ENCODE measurements around the gene HOMEZ. TPM values are rescaled to one million over a fixed set of nuclear protein-coding genes. Genes with fewer than 3 reads are reported as not detected.

HOMEZ gene
- total RNA-seq, 1 experiment from 2014 or later = 6.2 TPM

GRCh38 chr14:23319746-23320583 lies 34.0 kb upstream of the HOMEZ start:
- Mint-ChIP-seq H3K36me3 (ENCODE audit: insufficient read depth in 1 of 3, low read depth in 3 of 3) (peaks cover 33 to 37% (median 35%) of the 10 kb centered on the region in 3 experiments), H3K9me3 (no peaks in the 10 kb centered on the region; a peak in 1 of 5 replicates), H3K27ac (peak overlapping the region; percentile 97 to 99 (median 99)), H3K4me3 (peak overlapping the region; percentile 84 to 95), H3K4me1 (peaks cover 22 to 28% of the 10 kb centered on the region in 2 experiments), H3K27me3 (ENCODE audit: low read depth) (no peaks in the 10 kb centered on the region)
- no peak overlapping the region for H2BK120ac ChIP-seq (ENCODE audit: low read depth, low read length, poor library complexity, severe bottlenecking)
- H2BK5ac ChIP-seq (ENCODE audit: insufficient read length, low read length) = peak overlapping the region; percentile 13
- TF ChIP-seq CTCF (conservative IDR thresholded peaks at IDR 0.05) = no peak
- peak overlapping the region; percentile 92 for H4K5ac ChIP-seq (ENCODE audit: insufficient read length, low read depth, low read length)
- H3K79me1 ChIP-seq (ENCODE audit: insufficient read depth, low read depth, low read length, poor library complexity, severe bottlenecking) = peaks cover 4% of the 10 kb centered on the region
- H4K20me1 ChIP-seq (ENCODE audit: control insufficient read depth, insufficient read depth, insufficient read length) = no peaks in the 10 kb centered on the region
- H3K18ac ChIP-seq (ENCODE audit: insufficient read length, low read depth, low read length) = peak overlapping the region; percentile 83
- peak overlapping the region; percentile 78 for H3K9ac ChIP-seq (ENCODE audit: extremely low read depth, insufficient read length, low read length)
- H2AK5ac ChIP-seq (ENCODE audit: insufficient read length, low read length) = no peak overlapping the region
- DNase-seq = no peak
- no peak overlapping the region for H2AFZ ChIP-seq (ENCODE audit: low read length)
- H2BK12ac ChIP-seq (ENCODE audit: insufficient read length, low read depth, low read length) = no peak overlapping the region
- no peak overlapping the region for H3K4ac ChIP-seq (ENCODE audit: low read depth, low read length)
- peak overlapping the region; percentile 14 for H4K91ac ChIP-seq (ENCODE audit: insufficient read length, low read depth, low read length)
- H3K23ac ChIP-seq (ENCODE audit: insufficient read length, low read depth, low read length) = no peak overlapping the region
- H2BK15ac ChIP-seq (ENCODE audit: low read depth, low read length) = no peak overlapping the region
- no peak overlapping the region for H2BK20ac ChIP-seq (ENCODE audit: low read depth, low read length, poor library complexity, severe bottlenecking)
- no peaks in the 10 kb centered on the region for H3K27me3 ChIP-seq (ENCODE audit: insufficient read depth, low read length)
- no peaks in the 10 kb centered on the region for H3K9me3 ChIP-seq (ENCODE audit: control insufficient read depth, low read depth, low read length)
- H4K8ac ChIP-seq (replicated peaks; ENCODE audit: insufficient read length, low read depth, low read length) = peak overlapping the region; percentile 19
- H3T11ph ChIP-seq (ENCODE audit: low read length) = no peak overlapping the region
- H3K27ac ChIP-seq (ENCODE audit: insufficient read length, low read depth, low read length) = peak overlapping the region; percentile 94
- H3K14ac ChIP-seq (ENCODE audit: insufficient read depth, low read length) = peak overlapping the region; percentile 75
- peaks cover 13% of the 10 kb centered on the region for H3K23me2 ChIP-seq (ENCODE audit: insufficient read length, low read depth, low read length, poor library complexity, severe bottlenecking)
- peaks cover 10% of the 10 kb centered on the region; the same call in 1 of the 2 replicates for H3K79me2 ChIP-seq (ENCODE audit: insufficient read depth, low read length)
- peak overlapping the region; percentile 62 for H3K4me2 ChIP-seq (ENCODE audit: insufficient read depth, insufficient read length, low read length)
- no CpG with 5 or more reads among the region's 17 CpGs for WGBS (ENCODE audit: extremely low coverage, insufficient read length, low lambda C conversion rate)
- peaks cover 3% of the 10 kb centered on the region; the same call in 1 of the 2 replicates for H3K4me1 ChIP-seq (ENCODE audit: insufficient read depth, low read length)
- H3K56ac ChIP-seq (ENCODE audit: insufficient read length, low read depth, low read length) = no peak overlapping the region
